ENCODE measurements around the gene RSRP1. TPM values are rescaled to one million over a fixed set of nuclear protein-coding genes. Genes with fewer than 3 reads are reported as not detected.
"Not testable (repeated sequence)": the region's sequence is repeated elsewhere in the genome, so short reads cannot be mapped to it uniquely, and the experiment has no call there.

Gene RSRP1, protein sequence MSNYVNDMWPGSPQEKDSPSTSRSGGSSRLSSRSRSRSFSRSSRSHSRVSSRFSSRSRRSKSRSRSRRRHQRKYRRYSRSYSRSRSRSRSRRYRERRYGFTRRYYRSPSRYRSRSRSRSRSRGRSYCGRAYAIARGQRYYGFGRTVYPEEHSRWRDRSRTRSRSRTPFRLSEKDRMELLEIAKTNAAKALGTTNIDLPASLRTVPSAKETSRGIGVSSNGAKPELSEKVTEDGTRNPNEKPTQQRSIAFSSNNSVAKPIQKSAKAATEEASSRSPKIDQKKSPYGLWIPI
- total RNA-seq, result 100 to 1,000 TPM; 101 to 110 TPM

DNA sequence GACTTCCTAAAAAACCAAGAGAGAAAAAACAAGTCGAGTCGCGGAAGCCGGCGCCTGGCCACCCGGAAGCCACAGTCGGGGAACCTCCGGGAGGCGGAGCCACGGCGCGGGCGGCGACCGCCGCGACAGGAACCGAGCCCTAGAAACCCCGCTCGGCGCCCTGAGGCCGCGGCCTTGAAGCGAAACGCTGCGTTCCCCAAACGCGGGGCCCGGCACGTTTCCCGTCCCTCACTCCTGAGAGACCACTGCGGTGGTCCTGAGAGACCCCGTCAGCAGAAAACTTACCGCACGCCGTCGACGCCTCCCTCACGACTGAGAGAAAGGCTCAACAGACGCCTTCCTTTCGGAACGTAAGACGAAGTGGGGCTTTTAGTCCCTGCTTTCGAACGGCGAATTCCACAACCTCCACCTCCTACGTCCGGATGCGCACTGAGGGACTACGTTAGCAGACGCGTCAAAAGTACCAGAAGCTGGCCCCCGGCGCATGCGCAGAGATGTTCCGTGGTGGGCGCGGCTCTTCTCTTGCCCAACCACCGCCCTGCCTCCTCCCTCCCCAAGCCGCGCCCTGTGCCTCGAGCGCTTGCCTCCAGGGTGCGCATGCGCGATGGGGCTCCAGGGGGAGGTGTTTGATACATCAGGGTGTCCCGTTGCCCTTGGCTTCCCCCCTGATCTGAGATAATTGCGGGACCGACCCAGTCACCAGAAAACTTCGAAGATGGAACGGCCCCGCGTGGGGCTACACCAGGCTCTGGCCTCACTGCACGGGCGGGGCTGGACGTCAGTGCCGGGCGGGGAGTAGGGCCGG is at the start of gene RSRP1:
RSRP1 (minus strand) TSS at position 431 of the 805 bp plus-strand sequence. CDS start 491 bp downstream, outside the sequence.
- no peaks in the 10 kb centered on the region for H3K27me3 Mint-ChIP-seq (ENCODE audit: low read depth)
- intact Hi-C loops (cut with micrococcal nuclease), result loop anchor here (1.0 to 10.0 kb wide), 7 partner anchors 8 to 1058 kb away; partner anchors contain the start of genes MTFR1L, PAFAH2, SYF2 and TMEM50A
- peaks cover 44% of the 10 kb centered on the region for H3K4me1 Mint-ChIP-seq (ENCODE audit: low read depth)
- H3K36me3 Mint-ChIP-seq (ENCODE audit: low read depth), result peaks cover 38% of the 10 kb centered on the region
- peak within 1 kb of the TSS; percentile 99 for H3K27ac Mint-ChIP-seq
- CTCF ChIA-PET, result interaction anchor here (0.5 kb wide), 1 partner anchor 20 kb away, joined by 3 read pairs; no protein-coding TSS in a partner anchor
- no peaks in the 10 kb centered on the region for H3K9me3 Mint-ChIP-seq
- peak; percentile 99 for DNase-seq
- H3K4me3 Mint-ChIP-seq, result peak within 1 kb of the TSS; percentile 96

DNA sequence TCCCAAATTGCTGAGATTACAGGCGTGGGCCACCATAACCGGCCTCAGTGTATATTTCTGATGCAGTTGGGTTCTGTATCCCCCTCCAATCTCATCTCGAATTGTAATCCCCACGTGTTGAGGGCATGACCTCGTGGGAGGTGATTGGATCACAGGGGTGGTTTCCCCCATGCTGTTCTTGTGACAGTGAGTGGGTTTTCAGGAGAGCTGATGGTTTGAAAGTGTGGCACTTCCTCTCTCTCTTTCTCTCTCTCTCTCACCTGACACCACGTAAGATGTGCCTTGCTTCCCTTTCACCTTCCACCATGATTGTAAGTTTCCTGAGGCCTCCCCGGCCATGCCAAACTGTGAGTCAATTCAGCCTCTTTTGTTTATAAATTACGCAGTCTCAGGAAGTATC is 49.2 kb upstream of the RSRP1 start:
- H3K4me3 Mint-ChIP-seq; H3K36me3 Mint-ChIP-seq (ENCODE audit: low read depth); H3K27me3 Mint-ChIP-seq (ENCODE audit: low read depth); intact Hi-C loops (cut with micrococcal nuclease); H3K9me3 Mint-ChIP-seq; H3K27ac Mint-ChIP-seq; H3K4me1 Mint-ChIP-seq (ENCODE audit: low read depth); CTCF ChIA-PET; DNase-seq: not testable (repeated sequence)

DNA sequence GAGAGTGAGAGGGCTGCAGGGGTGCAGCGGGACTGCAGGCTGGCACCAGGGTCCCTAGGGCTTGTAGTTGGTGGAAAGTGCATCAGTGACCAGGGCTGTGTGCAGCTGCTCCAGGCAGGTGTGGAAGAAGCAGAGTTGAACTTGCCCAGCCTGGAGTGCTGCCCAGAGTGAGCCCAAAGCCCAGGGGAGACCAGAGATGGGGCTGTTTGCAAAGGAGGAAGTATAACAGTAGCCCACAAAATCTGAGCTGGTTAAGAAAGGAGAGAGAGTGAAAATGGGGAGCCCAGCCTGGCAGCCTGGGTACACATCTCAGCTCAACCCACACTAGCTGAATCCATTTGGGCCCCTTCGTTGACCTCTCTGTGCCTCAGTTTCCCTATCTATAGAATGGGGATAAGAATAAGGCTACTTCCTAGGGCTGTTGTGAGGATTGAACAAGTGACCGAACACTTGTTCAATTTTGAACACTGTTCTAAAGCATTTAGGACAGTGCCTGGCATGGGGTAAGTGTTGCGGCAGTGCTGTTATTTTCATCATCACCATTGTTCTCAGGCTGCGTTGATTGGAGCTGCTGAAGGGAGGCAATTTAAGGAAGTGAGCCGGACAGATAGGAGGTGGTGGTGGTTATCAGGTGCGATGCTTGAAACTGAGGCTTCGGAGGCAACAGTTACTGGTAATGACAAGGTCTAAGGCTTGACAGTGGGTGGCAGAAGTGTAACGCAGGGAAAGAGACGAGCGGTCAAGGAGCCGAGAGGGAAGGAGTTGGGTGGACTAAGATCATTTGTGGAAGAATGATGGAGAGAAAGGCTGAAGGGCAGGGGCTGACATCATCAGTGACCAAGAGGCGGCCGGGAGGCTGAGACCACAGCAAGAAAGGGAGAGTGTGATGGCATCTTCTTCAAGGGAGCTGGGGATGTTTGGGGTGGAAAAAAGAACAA is 47.9 kb upstream of the RSRP1 start:
- DNase-seq, result not testable (repeated sequence)

DNA sequence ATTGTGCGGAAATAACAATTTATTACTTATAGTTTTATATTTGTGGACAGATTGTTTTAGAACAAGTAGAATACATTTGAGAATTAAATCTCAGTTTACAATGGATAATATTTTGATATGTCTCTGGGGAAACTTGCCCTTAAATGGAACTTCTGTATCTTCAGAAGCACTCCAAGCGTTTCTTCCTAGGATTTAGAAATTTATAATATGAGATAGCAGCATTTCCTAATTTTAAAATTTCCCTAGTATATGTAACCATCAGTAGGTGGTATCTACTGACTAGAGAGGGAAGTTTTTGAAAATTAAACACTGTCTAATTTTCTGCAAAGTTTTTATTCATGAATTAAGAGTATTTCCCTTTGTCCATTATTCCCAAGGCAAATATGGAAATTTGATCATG is 46.2 kb upstream of the RSRP1 start:
- intact Hi-C loops (cut with micrococcal nuclease), result not testable (repeated sequence)

More for the DNA sequence above, 47.9 kb upstream of the RSRP1 start:
- intact Hi-C loops (cut with micrococcal nuclease); H3K27me3 Mint-ChIP-seq (ENCODE audit: low read depth); H3K9me3 Mint-ChIP-seq; H3K36me3 Mint-ChIP-seq (ENCODE audit: low read depth); H3K4me1 Mint-ChIP-seq (ENCODE audit: low read depth); CTCF ChIA-PET; H3K27ac Mint-ChIP-seq; H3K4me3 Mint-ChIP-seq: not testable (repeated sequence)

DNA sequence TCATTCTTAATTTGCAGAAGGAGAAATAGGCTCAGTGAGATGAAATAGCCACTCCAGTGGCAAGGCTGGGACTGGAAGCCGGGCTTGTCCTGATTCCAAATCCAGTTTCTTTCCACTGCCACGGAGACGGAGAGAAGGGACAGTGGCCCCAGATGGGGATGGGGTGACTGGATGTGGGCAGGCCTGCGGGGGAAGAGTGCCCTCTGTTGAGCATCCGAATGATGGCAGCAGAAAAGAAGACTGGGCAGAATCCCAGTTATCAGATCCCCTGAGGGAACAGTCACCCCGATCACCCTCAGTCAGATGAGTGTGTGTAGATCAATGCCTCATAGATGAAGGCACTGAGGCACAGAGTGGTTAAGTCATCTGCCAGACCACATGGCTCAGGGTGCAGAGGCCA is 42.8 kb upstream of the RSRP1 start:
- H3K27me3 Mint-ChIP-seq (ENCODE audit: low read depth); H3K4me3 Mint-ChIP-seq; intact Hi-C loops (cut with micrococcal nuclease); DNase-seq; H3K9me3 Mint-ChIP-seq; H3K36me3 Mint-ChIP-seq (ENCODE audit: low read depth); CTCF ChIA-PET; H3K4me1 Mint-ChIP-seq (ENCODE audit: low read depth); H3K27ac Mint-ChIP-seq: not testable (repeated sequence)

More for the DNA sequence above, 46.2 kb upstream of the RSRP1 start:
- H3K36me3 Mint-ChIP-seq (ENCODE audit: low read depth); H3K9me3 Mint-ChIP-seq; H3K4me3 Mint-ChIP-seq; CTCF ChIA-PET; DNase-seq; H3K27me3 Mint-ChIP-seq (ENCODE audit: low read depth); H3K27ac Mint-ChIP-seq; H3K4me1 Mint-ChIP-seq (ENCODE audit: low read depth): not testable (repeated sequence)

DNA sequence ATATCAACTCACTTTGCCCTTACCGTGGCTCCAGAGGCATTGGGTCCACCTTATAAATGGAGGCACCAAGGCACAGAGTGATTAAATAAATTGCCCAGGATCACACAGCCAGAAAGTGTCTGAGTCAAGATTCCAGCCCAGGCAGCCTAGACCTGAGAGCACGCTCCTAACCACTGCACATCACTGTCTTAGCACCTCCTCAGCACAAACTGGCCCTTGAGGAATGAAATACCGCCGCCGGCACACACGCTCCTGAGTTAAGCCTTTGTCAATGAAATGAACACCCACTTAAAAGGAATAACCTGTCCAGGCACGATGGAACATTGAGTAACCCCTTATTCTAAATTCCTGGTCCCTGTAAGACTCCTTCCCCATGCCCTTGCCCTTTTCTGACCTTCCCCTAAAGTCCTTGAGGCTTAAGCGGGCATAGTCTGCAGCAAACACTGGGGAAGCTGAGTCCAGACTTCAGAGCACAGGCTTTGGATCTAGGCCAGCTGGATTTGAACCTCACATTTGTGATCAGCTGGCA is 41.4 kb upstream of the RSRP1 start:
- H3K4me1 Mint-ChIP-seq (ENCODE audit: low read depth); CTCF ChIA-PET; intact Hi-C loops (cut with micrococcal nuclease); H3K27me3 Mint-ChIP-seq (ENCODE audit: low read depth); DNase-seq; H3K9me3 Mint-ChIP-seq; H3K4me3 Mint-ChIP-seq; H3K27ac Mint-ChIP-seq; H3K36me3 Mint-ChIP-seq (ENCODE audit: low read depth): not testable (repeated sequence)

DNA sequence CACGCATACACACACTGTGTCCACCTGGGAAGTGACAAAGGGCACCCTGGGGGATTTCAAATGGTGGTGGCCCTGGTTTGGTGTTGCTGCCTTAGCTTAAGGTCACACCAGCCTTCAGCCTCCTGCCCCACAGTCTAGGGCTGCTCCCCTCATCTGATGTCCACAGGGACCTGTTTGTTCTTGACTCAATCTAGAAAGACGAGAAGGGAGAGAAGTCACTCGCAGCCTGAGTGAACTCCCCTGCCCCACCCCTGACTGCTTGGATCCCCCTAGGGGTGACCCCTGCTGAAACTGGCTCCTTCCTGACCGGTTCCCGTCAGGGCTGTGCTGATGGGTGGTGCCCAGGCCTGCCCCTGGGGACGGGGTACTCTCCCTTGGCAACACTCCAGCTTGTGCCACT is 39.9 kb upstream of the RSRP1 start:
- H3K9me3 Mint-ChIP-seq; H3K27ac Mint-ChIP-seq; H3K4me3 Mint-ChIP-seq; H3K27me3 Mint-ChIP-seq (ENCODE audit: low read depth); DNase-seq; H3K36me3 Mint-ChIP-seq (ENCODE audit: low read depth); intact Hi-C loops (cut with micrococcal nuclease); H3K4me1 Mint-ChIP-seq (ENCODE audit: low read depth): not testable (repeated sequence)
- CTCF ChIA-PET, result interaction anchor here (0.6 kb wide), 1 partner anchor 81 kb away, joined by 3 read pairs; no protein-coding TSS in a partner anchor

DNA sequence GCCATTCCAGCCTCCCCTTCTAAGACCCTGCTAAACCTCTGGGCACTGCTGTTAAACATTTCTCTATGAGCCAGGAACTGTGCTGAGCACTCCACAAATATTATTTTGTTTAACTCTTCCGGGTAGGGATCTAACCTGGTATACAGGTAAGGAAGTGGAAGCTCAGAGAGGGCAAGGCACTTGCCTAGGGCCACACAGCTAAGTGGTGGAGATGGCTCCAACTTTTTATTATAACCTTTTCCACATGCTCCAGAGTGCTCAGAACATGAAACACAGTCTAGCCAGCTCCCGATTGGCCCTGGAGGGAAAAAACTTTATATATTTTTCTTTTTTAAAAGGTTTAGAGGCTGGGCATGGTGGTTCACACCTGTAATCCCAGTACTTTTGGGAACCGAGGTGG is 38.6 kb upstream of the RSRP1 start:
- DNase-seq; intact Hi-C loops (cut with micrococcal nuclease); H3K9me3 Mint-ChIP-seq; H3K36me3 Mint-ChIP-seq (ENCODE audit: low read depth); H3K27ac Mint-ChIP-seq; H3K27me3 Mint-ChIP-seq (ENCODE audit: low read depth); H3K4me3 Mint-ChIP-seq; H3K4me1 Mint-ChIP-seq (ENCODE audit: low read depth): not testable (repeated sequence)
- CTCF ChIA-PET, result interaction anchor here (0.6 to 1.1 kb wide), 2 partner anchors 201 to 204 kb away, joined by 4 read pairs; no protein-coding TSS in a partner anchor

DNA sequence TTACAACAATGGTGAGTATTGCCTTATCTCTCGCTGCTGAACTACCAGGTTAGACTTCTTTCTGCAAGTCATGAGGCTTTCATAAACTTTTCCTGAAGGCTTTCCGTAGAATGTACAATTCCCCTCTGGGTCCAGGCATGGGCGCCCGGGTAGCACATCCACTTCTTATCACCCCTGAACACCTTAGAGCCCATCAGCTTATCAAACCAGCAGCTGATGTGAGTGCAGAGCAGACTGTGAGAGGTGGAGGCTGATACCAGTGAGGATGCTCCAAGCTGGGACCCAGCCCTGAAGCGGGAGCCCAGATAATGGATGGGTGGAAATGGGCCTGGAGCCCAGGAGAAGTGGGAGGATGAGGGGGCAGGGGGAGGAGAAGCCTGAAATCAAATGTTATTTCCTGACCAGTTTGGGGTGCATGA is 32.4 kb upstream of the RSRP1 start:
- DNase-seq; H3K4me3 Mint-ChIP-seq; intact Hi-C loops (cut with micrococcal nuclease); CTCF ChIA-PET; H3K9me3 Mint-ChIP-seq; H3K36me3 Mint-ChIP-seq (ENCODE audit: low read depth); H3K4me1 Mint-ChIP-seq (ENCODE audit: low read depth); H3K27ac Mint-ChIP-seq; H3K27me3 Mint-ChIP-seq (ENCODE audit: low read depth): not testable (repeated sequence)

DNA sequence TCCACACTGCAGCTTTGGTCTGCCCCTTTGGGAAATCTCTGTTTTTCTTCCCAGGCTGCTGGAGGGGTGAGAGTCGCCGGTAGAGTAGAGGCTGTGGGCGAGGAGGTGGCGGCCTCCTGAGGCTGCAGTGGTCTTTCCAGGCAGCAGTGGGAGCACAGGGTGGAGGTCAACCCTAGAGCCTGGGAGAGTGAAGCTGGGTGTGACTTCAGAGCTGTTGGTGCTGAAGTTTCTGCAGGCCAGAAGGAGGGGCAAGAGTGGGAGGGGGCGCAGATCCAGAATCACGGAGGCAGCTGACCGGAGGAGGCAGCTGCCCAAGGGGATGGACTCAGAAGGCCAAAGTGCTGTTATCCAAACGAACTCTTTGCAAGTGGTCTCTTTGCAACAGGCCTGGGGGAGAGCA is 31.5 kb upstream of the RSRP1 start:
- DNase-seq; H3K27ac Mint-ChIP-seq; CTCF ChIA-PET; H3K27me3 Mint-ChIP-seq (ENCODE audit: low read depth); H3K9me3 Mint-ChIP-seq; H3K36me3 Mint-ChIP-seq (ENCODE audit: low read depth); intact Hi-C loops (cut with micrococcal nuclease); H3K4me1 Mint-ChIP-seq (ENCODE audit: low read depth); H3K4me3 Mint-ChIP-seq: not testable (repeated sequence)

DNA sequence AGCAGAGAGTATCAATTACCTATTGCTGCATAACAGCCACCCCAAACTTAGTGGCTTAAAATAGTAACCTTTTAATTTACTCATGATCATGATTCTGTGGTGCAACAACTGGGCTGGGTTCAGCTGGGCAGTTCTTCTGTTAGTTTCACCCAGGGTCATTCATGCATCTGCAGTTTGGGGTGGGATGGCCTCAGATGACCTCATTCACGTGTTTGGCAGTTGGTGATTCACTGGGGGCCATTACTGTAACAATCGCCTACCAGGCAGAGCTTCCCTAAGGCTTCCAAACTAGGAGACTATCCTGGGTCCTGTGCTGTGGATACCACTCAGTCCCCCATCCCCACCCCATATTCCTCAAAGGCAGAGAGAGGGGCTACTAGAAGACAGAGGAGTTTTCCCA is 31.1 kb upstream of the RSRP1 start:
- H3K9me3 Mint-ChIP-seq; intact Hi-C loops (cut with micrococcal nuclease); H3K36me3 Mint-ChIP-seq (ENCODE audit: low read depth); H3K4me1 Mint-ChIP-seq (ENCODE audit: low read depth); DNase-seq; H3K27ac Mint-ChIP-seq; H3K4me3 Mint-ChIP-seq; CTCF ChIA-PET; H3K27me3 Mint-ChIP-seq (ENCODE audit: low read depth): not testable (repeated sequence)

DNA sequence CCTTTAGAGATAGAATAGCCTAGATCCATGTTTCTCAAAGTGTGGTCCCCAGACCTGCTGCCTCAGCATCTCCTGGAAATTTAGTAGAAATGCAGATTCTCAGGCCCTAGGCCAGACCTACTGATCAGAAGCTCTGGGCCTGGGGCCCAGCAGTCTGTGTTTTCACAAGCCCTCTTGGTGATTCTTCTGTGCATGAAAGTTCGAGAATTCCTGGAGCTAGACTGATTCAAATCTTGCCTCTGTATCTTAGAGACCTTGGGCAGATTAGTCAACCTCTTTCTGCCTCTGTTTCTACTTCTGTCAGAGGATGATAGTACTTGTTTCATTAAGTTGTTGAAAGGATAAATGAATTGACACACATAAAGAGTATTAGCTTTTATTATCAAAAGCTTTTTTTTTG is 30.0 kb upstream of the RSRP1 start:
- H3K4me3 Mint-ChIP-seq; H3K27me3 Mint-ChIP-seq (ENCODE audit: low read depth); H3K27ac Mint-ChIP-seq; CTCF ChIA-PET; H3K36me3 Mint-ChIP-seq (ENCODE audit: low read depth); DNase-seq; H3K9me3 Mint-ChIP-seq; intact Hi-C loops (cut with micrococcal nuclease); H3K4me1 Mint-ChIP-seq (ENCODE audit: low read depth): not testable (repeated sequence)

Data from activated naive CD4-positive, alpha-beta T cell treated with anti-CD3 and anti-CD28 coated beads for 36 hours (primary cell).